RWPE2 (cell line): Measurements from ENCODE around the gene OPN4.
A peak's percentile ranks its signal among the peaks of the same experiment; 100 is the strongest.

ENCODE experiments used
- ATAC-seq: fragments of 200-7000 bp; cut with Tn5 transposase; 3 replicates; pipeline ENCODE4 v1.9.1; 2021; ENCODE audit warnings: low read depth
- DNase-seq: peaks from one replicate; pipeline ENCODE4 v3.0.0-alpha.2; 2020; ENCODE audit warnings: low spot score
- H3K27ac ChIP-seq: fragments of 450-650 bp; 2 replicates; pipeline ENCODE4 v1.5.1; 2017; ENCODE audit warnings: mild to moderate bottlenecking; ENCODE audit not compliant: poor library complexity, severe bottlenecking
- H3K27me3 ChIP-seq: fragments of 250-450 bp; sonication (Bioruptor Pico); 2 replicates; pipeline ENCODE4 v1.5.1; 2021; ENCODE audit warnings: mild to moderate bottlenecking, moderate library complexity; ENCODE audit not compliant: insufficient read depth, poor library complexity, severe bottlenecking
- H3K36me3 ChIP-seq: fragments of 250-450 bp; sonication (Bioruptor Pico); 2 replicates; pipeline ENCODE4 v1.5.1; 2020; ENCODE audit warnings: low read depth, mild to moderate bottlenecking, moderate library complexity
- H3K4me1 ChIP-seq: fragments of 250-450 bp; sonication (Bioruptor Pico); 2 replicates; pipeline ENCODE4 v1.5.1; 2021; ENCODE audit warnings: mild to moderate bottlenecking, moderate library complexity; ENCODE audit not compliant: insufficient read depth, poor library complexity, severe bottlenecking
- H3K4me3 ChIP-seq: fragments of 250-450 bp; sonication (Bioruptor Pico); 2 replicates; pipeline ENCODE4 v1.5.1; 2021; ENCODE audit warnings: mild to moderate bottlenecking, moderate library complexity; ENCODE audit not compliant: severe bottlenecking
- H3K9me3 ChIP-seq: fragments of 250-450 bp; sonication (Bioruptor Pico); 2 replicates; pipeline ENCODE4 v1.5.1; 2021; ENCODE audit warnings: mild to moderate bottlenecking, moderate library complexity; ENCODE audit not compliant: severe bottlenecking
- CTCF ChIP-seq: fragments of 450-650 bp; IDR thresholded peaks from one replicate; pipeline ENCODE4 v1.5.1; 2017; ENCODE audit warnings: mild to moderate bottlenecking, moderate library complexity; ENCODE audit not compliant: poor library complexity, severe bottlenecking

Gene OPN4

GRCh38 chr10:86685893-86686632 is 31.7 kb downstream of the OPN4 start:
- H3K27ac ChIP-seq, result no peak overlapping the region
- no peak overlapping the region for H3K4me3 ChIP-seq
- ATAC-seq, result no peak
- no peaks in the 10 kb centered on the region for H3K4me1 ChIP-seq
- no peak for TF ChIP-seq CTCF
- no peak for DNase-seq
- H3K9me3 ChIP-seq, result no peaks in the 10 kb centered on the region
- no peaks in the 10 kb centered on the region for H3K36me3 ChIP-seq
- no peaks in the 10 kb centered on the region for H3K27me3 ChIP-seq

GRCh38 chr10:86686972-86687371 is 32.6 kb downstream of the OPN4 start:
- no peak for TF ChIP-seq CTCF
- Histone ChIP-seq H3K27ac (no peak overlapping the region), H3K4me1 (no peaks in the 10 kb centered on the region), H3K9me3 (no peaks in the 10 kb centered on the region), H3K4me3 (no peak overlapping the region), H3K27me3 (no peaks in the 10 kb centered on the region), H3K36me3 (no peaks in the 10 kb centered on the region)
- ATAC-seq (no peak), DNase-seq (no peak)

GRCh38 chr10:86687750-86688149 is 33.4 kb downstream of the OPN4 start:
- ATAC-seq (no peak), DNase-seq (no peak)
- Histone ChIP-seq H3K36me3 (no peaks in the 10 kb centered on the region), H3K27me3 (no peaks in the 10 kb centered on the region), H3K27ac (no peak overlapping the region), H3K9me3 (no peaks in the 10 kb centered on the region), H3K4me1 (no peaks in the 10 kb centered on the region), H3K4me3 (no peak overlapping the region)
- TF ChIP-seq CTCF, result no peak

DNA sequence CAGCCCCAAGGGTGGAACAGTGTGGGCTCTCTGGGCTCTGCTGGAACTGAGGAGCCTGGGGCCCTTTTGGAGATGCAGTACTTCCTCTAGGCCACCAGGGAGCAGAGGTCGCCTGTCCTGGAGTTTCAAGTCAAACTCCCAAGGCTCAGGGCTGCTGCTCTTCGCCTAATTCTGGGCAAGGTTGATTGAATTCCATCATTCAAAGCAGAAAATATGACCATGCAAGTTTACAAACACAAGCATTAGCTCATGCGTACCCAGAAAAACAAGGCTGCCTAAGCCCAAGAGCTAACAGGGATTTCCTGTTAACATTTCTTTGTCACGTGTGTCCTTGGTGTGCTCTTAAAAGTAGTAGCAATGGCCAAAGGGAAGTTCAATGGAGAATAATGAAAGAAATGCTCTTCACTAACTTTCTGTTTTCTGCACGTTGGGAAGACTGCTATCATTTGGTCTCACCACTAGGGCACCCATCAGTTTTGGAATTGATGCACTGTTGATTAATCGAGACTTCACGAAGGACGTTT is 34.1 kb downstream of the OPN4 start:
- Histone ChIP-seq H3K27me3 (no peaks in the 10 kb centered on the region), H3K27ac (no peak overlapping the region), H3K4me3 (no peak overlapping the region), H3K4me1 (no peaks in the 10 kb centered on the region), H3K36me3 (no peaks in the 10 kb centered on the region), H3K9me3 (no peaks in the 10 kb centered on the region)
- DNase-seq, result no peak
- ATAC-seq, result peak; percentile 65
- TF ChIP-seq CTCF, result peak; percentile 66

GRCh38 chr10:86689146-86689545 is 34.8 kb downstream of the OPN4 start:
- Histone ChIP-seq H3K27ac (no peak overlapping the region), H3K9me3 (no peaks in the 10 kb centered on the region), H3K4me1 (no peaks in the 10 kb centered on the region), H3K27me3 (no peaks in the 10 kb centered on the region), H3K36me3 (no peaks in the 10 kb centered on the region), H3K4me3 (no peak overlapping the region)
- DNase-seq, result no peak
- no peak for ATAC-seq
- no peak for TF ChIP-seq CTCF
